ENCODE data around the gene FTCDNL1. TPM values are rescaled to one million over a fixed set of nuclear protein-coding genes. Genes with fewer than 3 reads are reported as not detected.

Gene FTCDNL1
- total and polyA plus RNA-seq, 3 donors from 2014 or later = 1.5 to 9.7 (median 9.7) TPM

- Histone ChIP-seq H3K4me1 (no peaks in the 10 kb centered on the region), H3K27me3 (no peaks in the 10 kb centered on the region), H3K4me3 (no peak overlapping the region), H3K9me3 (no peaks in the 10 kb centered on the region), H3K36me3 (ENCODE audit: low read depth, missing control alignments) (no peaks in the 10 kb centered on the region), H3K27ac (no peak overlapping the region)
- TF ChIP-seq CTCF (IDR thresholded peaks at IDR 0.05) (no peak), POLR2A (IDR thresholded peaks at IDR 0.05) (no peak)
- DNase-seq = no peak
- intact Hi-C loops (cut with DNase I; ENCODE audit: low total_unique reads) = no loop called here
- 28 to 33% methylated on average over 1 of the region's 1 CpG for WGBS, 2 donors
These were observed 94.2 kb downstream of the FTCDNL1 start for GRCh38 chr2:199756743-199757142.

GRCh38 chr2:199756211-199756610 lies 94.8 kb downstream of the FTCDNL1 start:
- Histone ChIP-seq H3K4me1 (no peaks in the 10 kb centered on the region), H3K36me3 (ENCODE audit: low read depth, missing control alignments) (no peaks in the 10 kb centered on the region), H3K4me3 (no peak overlapping the region), H3K27me3 (no peaks in the 10 kb centered on the region), H3K27ac (no peak overlapping the region), H3K9me3 (no peaks in the 10 kb centered on the region)
- intact Hi-C loops (cut with DNase I; ENCODE audit: low total_unique reads) = no loop called here
- DNase-seq = no peak
- no peak for TF ChIP-seq POLR2A (IDR thresholded peaks at IDR 0.05)
- TF ChIP-seq CTCF (IDR thresholded peaks at IDR 0.05) = no peak
- 88 to 90% methylated on average over 3 of the region's 3 CpGs for WGBS, 2 donors

- no peaks in the 10 kb centered on the region for H3K36me3 ChIP-seq (ENCODE audit: low read depth, missing control alignments)
- intact Hi-C loops (cut with DNase I; ENCODE audit: low total_unique reads) = no loop called here
- DNase-seq = no peak
- no peaks in the 10 kb centered on the region for H3K9me3 ChIP-seq
- no peaks in the 10 kb centered on the region for H3K4me1 ChIP-seq
- no peak overlapping the region for H3K27ac ChIP-seq
- no peak overlapping the region for H3K4me3 ChIP-seq
- TF ChIP-seq POLR2A (IDR thresholded peaks at IDR 0.05) (no peak), CTCF (IDR thresholded peaks at IDR 0.05) (no peak)
- no peaks in the 10 kb centered on the region for H3K27me3 ChIP-seq
- WGBS, 2 donors = 92 to 94% methylated on average over 3 of the region's 3 CpGs
These were observed 96.2 kb downstream of the FTCDNL1 start for GRCh38 chr2:199754766-199755165.

- Histone ChIP-seq H3K36me3 (ENCODE audit: low read depth, missing control alignments) (no peaks in the 10 kb centered on the region), H3K27ac (no peak overlapping the region), H3K4me1 (no peaks in the 10 kb centered on the region), H3K27me3 (no peaks in the 10 kb centered on the region), H3K9me3 (no peaks in the 10 kb centered on the region), H3K4me3 (no peak overlapping the region)
- no peak for TF ChIP-seq POLR2A (IDR thresholded peaks at IDR 0.05)
- no peak for TF ChIP-seq CTCF (IDR thresholded peaks at IDR 0.05)
- WGBS, 2 donors = 65 to 76% methylated on average over 8 of the region's 8 CpGs
- intact Hi-C loops (cut with DNase I; ENCODE audit: low total_unique reads) = no loop called here
- no peak for DNase-seq
These were observed 99.4 kb downstream of the FTCDNL1 start for GRCh38 chr2:199751492-199752120.

- intact Hi-C loops (cut with DNase I; ENCODE audit: low total_unique reads) = no loop called here
- Histone ChIP-seq H3K36me3 (ENCODE audit: low read depth, missing control alignments) (no peaks in the 10 kb centered on the region), H3K27ac (no peak overlapping the region), H3K4me3 (no peak overlapping the region), H3K9me3 (no peaks in the 10 kb centered on the region), H3K4me1 (no peaks in the 10 kb centered on the region), H3K27me3 (no peaks in the 10 kb centered on the region)
- WGBS, 2 donors = 90 to 96% methylated on average over 5 of the region's 5 CpGs
- no peak for DNase-seq
- no peak for TF ChIP-seq POLR2A (IDR thresholded peaks at IDR 0.05)
- no peak for TF ChIP-seq CTCF (IDR thresholded peaks at IDR 0.05)
These were observed 101.4 kb downstream of the FTCDNL1 start for GRCh38 chr2:199749571-199749970.
